GM19468 (cell line): ENCODE measurements around the gene ZYG11B.
"Not testable (repeated sequence)": the region's sequence is repeated elsewhere in the genome, so short reads cannot be mapped to it uniquely, and the experiment has no call there.

Experiments used
- ATAC-seq: cut with Tn5 transposase; IDR thresholded peaks from one replicate; pipeline ENCODE4 v1.9.1; 2021; ENCODE audit warnings: mild to moderate bottlenecking, moderate library complexity, moderate number of reproducible peaks; ENCODE audit not compliant: unreplicated experiment; ENCODE audit errors: extremely low read depth

ZYG11B gene

DNA sequence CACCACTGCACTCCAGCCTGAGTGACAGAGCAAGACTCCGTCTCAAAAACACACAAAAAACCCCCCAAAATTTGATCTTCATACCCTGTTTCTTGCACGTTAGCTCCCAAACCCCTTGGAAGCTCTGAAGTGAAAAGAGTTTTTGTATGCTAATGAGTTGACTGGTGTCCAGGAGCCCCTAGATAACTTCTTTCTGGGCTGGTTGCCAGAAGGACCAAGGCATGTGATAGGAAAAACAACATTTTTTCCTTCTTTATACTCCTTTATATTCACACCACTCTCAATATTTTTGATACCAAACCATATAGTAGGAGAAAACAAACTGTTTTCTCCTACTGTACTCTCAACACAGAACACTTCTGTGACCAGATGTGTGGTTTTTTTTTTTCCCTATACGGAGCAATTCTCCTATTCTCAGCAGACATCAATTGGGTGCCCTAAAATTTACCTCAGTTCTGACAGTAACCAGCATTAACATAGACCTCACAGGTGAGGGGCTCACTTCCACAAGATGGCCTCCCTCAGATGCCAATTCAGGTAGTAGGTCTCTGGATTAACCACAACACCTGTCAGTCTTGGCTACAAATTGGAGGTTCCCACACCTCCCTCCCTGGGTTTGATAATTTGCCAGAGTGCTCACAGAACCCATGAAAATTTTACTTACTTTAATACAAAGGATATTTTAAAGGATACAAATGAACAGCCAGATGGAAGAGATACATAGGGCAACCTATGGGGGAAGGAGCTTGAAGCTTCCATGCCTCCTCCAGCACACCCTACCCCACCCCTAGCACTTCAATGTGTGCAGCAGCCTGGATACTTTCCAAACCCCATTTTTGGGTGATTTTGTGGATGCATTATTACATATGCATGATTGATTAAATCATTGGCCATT, 25.6 kb downstream of the ZYG11B start:
- no peak for ATAC-seq

DNA sequence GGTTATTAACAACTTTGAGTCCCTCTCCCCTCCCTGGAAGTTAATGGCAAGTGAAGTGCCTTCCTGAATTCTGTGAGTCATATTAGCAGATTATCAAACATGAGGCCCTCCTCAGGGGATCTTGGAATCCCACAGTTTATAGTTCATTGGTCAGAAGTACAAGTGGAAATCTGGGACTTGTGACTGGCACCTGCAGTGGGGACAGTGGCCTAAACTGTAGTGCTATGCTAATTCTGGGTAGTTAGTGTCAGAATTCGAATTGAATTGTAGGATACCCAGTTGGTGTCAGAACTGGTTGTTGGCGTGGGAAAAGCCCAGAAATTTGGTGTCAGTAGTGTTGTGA, 26.2 kb downstream of the ZYG11B start:
- ATAC-seq: no peak

DNA sequence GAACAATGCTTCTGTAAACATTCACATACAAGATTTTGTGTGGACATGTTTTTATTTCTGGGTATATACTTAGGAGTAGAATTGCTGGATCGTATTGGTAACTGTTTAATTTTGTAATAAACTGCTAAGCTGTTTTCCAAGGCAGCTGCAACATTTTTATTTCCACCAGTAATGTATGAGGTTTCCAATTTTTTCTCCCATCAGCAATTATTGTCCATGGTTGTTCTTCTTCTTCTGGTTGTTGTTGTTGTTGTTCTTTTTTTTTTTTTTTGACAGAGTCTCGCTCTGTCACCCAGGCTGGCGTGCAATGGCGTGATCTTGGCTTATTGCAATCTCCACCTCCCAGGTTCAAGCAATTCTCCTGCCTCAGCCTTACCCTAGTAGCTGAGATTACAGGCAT, 26.9 kb downstream of the ZYG11B start:
- ATAC-seq: no peak

DNA sequence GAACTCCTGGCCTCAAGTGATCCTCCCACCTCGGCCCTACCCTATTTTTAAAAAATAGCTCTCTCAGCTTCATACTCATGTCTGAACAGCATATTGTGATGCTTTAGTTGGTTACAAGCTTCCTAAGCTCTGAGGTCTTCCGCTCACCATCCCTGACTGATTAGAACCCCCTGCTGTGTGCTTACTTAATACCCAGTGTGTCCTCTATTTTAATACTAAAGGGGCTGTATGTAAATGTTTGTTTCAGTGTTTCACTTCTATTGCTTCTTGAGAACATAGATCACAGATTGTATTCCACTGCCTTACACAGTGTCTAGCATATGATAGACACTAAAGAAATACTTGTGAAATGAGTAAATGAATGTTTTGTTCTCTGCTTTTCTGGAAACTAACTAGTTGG, 29.8 kb downstream of the ZYG11B start:
- ATAC-seq: no peak

DNA sequence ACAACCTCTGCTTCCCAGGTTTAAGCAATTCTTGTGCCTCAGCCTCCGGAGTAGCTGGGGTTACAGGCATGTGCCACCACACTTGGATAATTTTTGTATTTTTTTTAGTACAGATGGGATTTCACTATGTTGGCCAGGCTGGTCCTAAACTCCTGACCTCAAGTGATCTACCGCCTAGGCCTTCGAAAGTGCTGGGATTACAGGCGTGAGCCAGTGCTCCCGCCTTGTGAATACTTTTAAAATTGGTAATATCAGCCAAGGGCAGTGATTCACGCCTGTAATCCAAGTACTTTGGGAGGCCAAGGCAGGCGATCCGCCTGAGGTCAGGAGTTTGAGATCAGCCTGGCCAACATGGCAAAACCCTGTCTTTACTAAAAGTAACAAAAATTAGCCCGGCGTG, 33.7 kb downstream of the ZYG11B start:
- ATAC-seq: no peak

DNA sequence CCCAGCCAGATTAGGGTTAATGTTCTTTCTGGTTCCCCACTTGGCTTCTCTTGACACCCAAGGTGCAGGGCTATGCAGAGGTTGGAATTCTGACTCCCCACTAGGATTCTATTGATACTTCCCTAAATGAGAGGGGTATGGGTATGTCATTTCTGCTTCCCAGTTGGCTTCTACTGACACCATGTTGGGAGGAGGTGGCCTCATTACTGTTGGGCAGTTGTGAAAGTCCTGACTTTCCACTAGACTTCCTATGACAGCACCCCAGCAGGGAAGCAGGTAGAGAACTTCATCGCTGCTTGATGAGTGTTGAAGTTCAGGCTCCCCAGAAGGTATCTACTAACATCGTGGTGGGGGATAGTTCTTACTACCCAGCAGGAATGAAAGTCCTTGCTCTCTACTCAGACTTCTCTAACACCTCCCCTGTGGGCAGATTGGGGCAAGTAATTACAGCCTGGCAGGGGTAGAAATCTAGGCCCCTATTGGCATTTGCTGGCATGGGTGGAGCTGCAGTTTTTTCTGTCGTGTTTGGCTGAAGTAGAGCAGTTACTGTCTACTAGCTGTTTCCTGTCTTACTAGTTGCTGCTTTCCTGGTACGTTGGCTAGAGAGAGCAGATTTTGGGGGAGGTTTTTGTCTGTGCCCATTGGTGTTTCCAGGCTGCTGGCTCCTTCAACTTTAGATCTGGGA, 41.5 kb downstream of the ZYG11B start:
- ATAC-seq: no peak

DNA sequence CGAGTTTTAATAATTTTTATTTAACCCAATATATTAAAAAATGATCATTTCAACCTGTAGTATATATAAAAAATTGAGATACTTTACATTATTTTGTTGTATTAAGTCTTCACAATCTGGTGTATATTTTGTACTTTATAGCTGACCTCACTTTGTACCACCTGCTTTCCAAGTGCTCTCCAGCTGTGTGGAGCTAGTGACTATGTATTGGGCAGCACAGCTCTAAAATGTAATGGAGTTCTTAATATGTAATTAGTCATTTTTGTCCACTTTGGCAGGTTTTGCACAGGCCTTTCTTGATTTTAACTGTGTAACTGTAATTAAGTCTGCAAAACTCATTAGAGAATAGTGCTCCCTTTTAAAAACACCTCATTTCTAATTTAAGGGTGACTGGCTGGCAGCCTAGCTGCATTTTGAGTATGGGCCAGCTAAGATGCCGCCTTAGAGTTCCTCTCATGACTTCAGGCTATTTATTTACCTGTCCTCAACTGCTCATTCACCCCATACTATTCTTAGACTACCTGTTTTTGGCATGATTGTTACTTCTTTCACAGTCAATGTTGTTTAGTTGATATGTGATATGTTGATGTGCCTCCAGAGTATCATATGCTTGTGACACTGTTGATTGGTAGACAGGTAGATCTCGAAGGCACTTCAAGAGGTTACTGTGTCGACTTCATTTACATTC, 43.2 kb downstream of the ZYG11B start:
- no peak for ATAC-seq

DNA sequence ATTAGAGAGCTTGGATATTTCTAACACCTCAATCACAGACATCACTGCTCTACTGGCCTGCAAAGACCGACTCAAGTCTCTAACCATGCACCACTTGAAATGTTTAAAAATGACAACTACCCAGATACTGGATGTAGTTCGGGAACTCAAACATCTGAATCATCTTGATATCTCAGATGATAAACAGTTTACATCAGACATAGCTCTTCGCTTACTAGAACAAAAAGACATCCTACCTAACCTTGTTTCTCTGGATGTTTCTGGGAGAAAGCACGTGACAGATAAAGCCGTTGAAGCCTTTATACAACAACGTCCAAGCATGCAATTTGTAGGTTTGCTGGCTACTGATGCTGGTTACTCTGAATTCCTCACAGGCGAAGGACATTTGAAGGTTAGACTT, 45.1 kb downstream of the ZYG11B start:
- no peak for ATAC-seq

DNA sequence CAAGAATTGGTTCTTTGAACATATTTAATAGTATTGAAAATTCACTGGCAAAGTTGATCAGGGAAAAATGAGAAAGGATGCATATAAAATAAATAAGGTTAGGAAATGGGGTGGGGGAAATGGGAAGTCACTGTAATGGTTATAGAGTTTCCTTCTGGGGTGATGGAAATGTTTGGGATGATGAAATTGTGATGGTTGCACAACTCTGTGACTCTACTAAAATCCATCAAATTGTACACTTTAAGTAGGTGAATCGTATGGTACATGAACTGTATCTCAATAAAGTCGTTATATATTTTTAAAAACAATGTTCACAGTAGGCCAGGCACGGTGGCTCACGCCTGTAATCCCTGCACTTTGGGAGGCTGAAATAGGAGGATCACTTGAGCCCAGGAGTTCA, 59.9 kb downstream of the ZYG11B start:
- ATAC-seq: no peak

DNA sequence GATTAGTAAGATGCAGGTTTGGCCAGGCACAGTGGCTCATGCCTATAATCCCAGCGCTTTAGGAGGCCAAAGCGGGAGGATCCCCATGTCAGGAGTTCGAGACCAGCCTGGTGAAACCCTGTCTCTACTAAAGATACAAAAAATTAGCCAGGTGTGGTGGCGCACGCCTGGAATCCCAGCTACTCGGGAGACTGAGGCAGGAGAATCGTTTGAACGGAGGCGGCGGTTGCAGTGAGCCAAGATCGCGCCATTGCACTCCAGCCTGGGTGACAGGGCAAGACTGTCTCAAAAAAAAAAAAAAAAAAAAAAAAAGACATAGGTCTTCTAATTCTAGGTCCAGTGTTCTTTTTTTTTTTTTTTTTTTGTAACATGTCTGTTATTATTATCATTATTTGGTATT, 64.2 kb downstream of the ZYG11B start:
- not testable (repeated sequence) for ATAC-seq

DNA sequence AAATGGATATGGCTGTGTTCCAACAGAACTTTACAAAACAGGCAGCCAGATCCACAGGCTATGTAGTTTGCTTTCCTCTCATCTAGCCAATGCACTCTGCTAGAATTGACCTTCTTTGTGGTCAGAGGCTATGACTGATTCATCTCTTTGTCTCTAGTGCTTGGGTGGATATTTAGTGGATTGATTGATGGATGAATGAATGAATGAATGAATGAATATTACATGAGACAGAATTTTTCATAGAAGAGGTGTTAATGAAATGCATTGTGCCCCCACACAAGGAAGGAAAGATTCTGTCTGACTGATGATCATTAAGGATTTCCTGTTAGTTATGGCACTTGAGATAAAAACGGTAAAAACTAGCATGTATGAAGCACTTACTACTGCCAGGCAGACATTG, 65.8 kb downstream of the ZYG11B start:
- ATAC-seq: no peak

DNA sequence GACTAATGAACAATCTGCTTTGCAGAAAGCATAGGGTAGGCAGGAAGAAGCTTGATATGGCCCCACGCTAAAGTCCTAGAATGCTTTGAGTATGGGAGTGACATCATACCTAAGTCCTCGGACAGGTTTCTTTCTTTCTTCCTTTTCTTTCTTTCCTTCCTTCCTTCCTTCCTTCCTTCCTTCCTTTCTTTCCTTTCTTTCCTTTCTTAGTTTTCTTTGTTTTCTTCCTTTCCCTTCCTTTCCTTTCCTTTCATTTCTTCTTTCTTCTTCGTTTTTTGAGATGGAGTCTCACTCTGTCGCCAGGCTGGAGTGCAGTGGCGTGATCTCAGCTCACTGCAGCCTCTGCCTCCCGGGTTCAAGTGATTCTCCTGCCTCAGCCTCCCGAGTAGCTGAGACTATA, 67.5 kb downstream of the ZYG11B start:
- ATAC-seq: not testable (repeated sequence)

DNA sequence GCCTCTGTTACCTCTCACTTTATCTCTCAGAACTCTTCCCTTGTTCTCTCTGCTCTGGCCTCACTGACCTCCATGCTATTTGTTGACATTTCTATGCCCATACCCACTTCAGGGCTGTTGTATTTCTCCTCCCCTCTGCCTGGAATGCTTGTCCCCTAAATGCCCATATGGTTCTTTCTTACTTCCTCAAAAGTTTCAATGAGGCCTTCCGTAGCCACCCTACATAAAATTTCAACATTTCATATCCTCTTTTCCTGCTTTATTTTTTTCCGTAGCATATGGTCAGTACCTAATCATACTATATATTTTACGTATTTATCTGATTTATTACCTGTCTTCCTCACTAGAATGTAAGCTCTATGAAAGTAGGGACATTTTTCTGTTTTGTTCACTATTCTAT, 69.2 kb downstream of the ZYG11B start:
- no peak for ATAC-seq

DNA sequence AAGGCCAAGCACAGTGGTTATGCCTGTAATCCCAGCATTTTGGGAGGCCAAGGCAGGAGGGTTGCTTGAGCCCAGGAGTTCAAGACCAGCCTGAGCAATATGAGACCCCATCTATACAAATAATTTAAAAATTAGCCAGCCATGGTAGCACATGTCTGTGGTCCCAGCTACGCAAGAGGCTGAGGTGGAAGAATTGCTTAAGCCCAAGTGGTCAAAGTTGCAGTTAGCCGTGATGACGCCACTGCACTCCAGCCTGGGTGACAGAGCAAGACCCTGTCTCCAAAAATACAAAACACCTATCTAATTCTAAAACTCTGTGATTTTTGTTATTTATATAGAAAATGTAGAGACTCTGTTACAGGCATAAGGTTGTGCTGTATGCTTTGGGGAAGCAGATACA, 72.1 kb downstream of the ZYG11B start:
- no peak for ATAC-seq

DNA sequence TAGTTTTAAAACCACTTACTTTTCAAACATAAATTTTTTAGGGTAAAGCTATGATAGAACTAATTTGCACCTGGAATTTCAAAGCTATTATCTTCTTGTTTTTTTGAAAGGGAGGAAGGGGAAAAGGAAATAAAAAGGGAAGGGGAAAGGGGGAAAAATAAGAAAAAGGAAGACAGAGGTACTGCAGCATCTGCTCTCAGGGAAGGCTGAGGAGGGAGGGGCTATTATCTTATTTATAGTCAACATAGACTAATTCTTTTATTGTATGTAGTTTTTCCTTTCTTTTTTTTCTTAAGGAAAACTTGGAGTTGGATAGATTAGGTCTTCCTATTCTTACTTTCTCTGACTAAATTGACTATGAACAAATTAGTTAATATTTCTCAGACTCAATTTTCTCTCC, 74.8 kb downstream of the ZYG11B start:
- no peak for ATAC-seq

DNA sequence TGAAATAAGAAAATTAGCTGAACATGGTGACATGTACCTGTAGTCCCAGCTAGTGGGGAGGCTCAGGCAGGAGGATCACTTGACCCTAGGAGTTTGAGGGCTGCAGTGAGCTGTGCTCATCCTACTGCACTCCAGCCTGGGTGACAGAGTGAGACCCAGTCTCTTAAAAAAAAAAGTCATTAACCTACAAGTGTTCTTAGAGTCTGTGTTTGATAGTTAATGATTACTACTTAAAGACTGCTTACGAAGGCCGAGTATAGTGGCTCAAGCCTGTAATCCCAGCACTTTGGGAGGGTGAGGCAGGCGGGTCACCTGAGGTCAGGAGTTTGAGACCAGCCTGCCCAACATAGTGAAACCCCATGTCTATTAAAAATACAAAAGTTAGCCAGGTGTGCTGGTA, 77.8 kb downstream of the ZYG11B start:
- not testable (repeated sequence) for ATAC-seq

DNA sequence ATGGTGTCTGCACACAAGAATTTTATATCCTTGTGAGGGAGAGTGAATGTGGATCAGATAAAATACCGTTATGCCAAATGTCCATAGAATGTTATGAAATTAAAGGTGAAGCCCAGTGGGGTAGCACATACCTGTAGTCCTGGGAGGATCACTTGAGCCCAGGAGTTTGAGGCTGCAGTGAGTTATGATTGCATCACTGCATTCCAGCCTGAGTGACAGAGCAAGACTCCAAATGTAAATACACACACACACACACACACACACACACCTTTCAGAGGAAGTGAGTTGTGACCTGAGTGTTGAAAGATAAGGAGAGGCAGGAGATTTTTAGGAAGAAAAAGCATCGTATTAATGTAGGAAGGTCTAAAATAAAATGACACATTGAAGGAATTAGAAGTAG, 88.2 kb downstream of the ZYG11B start:
- ATAC-seq: no peak

DNA sequence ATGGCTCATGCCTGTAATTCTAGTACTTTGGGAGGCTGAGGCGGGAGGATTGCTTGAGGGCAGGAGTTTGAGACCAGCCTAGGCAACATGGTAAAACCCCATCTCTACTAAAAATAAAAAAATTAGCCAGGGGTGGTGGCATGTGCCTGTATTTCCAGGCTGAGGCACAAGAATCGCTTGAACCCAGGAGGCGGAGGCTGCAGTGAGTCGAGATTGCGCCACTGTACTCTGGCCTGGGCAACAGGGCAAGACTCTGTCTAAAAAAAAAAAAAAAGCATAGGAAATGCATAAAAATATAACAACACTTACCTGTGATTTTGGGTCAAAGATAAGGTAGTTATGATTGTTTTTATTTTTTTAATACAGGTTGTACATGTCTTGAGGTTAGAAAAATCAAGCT, 94.6 kb downstream of the ZYG11B start:
- not testable (repeated sequence) for ATAC-seq

DNA sequence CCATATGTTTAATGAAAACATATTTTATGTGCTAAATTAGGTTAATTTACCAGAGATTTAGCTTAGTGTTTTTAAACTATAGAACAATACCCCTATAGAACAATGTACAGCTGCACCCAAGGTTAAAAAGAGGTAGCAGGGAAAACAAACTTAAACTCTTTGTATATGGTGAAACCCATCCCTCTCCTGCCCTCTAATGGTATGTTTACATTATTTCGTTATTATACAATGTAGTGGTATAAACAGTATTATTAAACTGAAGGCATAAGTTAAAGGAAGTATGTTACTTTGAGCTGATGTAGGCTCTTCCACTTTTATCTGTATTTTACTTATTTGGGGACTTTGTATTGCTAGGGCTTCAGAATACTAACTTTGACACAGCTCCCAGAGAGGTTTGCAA, 99.6 kb downstream of the ZYG11B start:
- ATAC-seq: no peak

DNA sequence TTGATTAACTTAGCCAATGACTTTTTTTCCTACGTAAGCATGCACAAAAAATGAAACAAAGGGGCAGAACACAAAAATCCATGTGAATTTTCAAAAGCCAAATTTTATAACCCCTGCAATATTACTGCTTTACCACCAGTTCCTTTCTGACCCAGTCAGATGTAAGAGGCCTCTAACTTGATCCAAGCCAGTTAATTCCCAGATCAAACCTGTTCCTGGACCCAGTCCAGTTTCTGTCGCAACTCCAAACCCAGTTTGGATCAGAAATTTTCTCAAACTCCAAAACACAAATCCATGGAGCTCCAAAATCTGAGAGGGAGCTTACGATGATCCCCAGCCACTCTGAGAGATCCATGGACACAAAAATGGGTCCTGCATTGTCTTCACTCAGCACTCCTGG, 108.5 kb downstream of the ZYG11B start:
- no peak for ATAC-seq

DNA sequence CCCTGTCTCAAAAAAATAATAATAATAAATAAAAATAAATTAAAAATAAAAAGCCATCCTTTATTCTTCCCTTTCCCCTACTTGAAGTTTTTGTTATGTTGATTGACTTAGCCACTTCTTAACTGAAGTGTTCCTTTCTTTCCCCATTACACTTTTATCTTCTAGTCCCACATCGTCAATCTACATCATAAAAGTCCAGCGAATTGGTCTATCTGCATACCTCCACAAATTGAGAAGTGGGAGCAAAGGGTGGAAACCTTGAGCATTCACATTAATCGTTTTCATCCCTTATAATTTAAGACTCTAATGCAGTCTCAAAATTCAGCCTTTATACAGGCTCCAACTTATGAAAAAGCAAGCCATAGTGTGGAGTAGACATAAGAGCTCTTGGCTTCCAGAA, 109.8 kb downstream of the ZYG11B start:
- ATAC-seq: no peak
